Measurements from ENCODE around the gene PRKAR2A.

The PRKAR2A gene

DNA sequence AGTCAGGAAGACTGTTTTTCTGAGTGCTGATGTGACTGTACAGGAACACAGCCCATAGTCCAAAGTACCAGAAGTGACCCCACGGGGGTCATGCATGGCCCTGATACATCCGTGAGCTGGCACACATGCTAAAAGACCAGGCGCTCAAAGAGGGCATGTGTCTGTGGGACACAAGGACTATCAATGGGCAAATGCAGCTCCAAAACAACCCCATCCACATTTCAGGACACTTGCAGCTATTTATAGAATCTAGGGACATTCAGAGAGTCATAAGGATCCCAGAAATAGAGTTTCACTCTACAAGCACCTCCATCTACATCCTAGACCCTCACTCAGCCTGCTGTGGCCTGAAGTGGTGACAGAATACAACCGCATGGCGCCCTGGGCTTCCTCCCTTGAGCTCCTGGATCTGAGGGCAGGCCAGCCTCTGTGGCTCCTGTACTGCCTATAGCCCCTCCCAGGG lies 34.0 kb upstream of the PRKAR2A start:
- no peak for TF ChIP-seq CTCF (IDR thresholded peaks at IDR 0.05; ENCODE audit: low read depth, low read length, missing control alignments)
- H3K36me3 ChIP-seq (replicated peaks): no peaks in the 10 kb centered on the region
- no peak overlapping the region for H3K27ac ChIP-seq
- H3K4me3 ChIP-seq (ENCODE audit: low read depth, low read length): no peak overlapping the region
- no peaks in the 10 kb centered on the region for H3K27me3 ChIP-seq (replicated peaks)
- DNase-seq: no peak
- in situ Hi-C loops (cut with HindIII; ENCODE audit: low pct_ligation_motif_present, low sequenced_read_pairs): no loop called here

GRCh38 chr3:48881006-48881405 lies 33.3 kb upstream of the PRKAR2A start:
- in situ Hi-C loops (cut with HindIII; ENCODE audit: low pct_ligation_motif_present, low sequenced_read_pairs): no loop called here
- H3K27me3 ChIP-seq (replicated peaks): no peaks in the 10 kb centered on the region
- no peak for TF ChIP-seq CTCF (IDR thresholded peaks at IDR 0.05; ENCODE audit: low read depth, low read length, missing control alignments)
- no peaks in the 10 kb centered on the region for H3K36me3 ChIP-seq (replicated peaks)
- DNase-seq: no peak
- no peak overlapping the region for H3K4me3 ChIP-seq (ENCODE audit: low read depth, low read length)
- no peak overlapping the region for H3K27ac ChIP-seq

DNA sequence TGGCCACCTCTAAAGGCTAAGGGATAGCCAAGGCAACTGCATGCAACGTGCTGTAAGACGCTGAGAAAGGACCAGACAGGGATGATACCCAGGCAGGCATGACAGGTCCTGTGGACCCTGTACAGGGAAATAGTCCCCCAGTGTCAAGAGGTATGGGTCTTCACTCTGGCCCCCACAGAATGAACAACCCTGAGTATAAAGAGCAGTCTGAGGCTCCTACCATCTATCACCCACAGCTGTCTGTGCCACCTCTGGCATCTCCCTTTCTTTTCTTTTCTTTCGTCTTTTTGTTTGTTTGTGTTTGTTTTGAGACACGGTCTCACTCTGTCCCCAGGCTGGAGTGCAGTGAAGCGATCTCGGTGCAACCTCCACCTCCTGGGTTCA lies 32.3 kb upstream of the PRKAR2A start:
- H3K4me3 ChIP-seq (ENCODE audit: low read depth, low read length): no peak overlapping the region
- H3K27ac ChIP-seq: no peak overlapping the region
- H3K36me3 ChIP-seq (replicated peaks): no peaks in the 10 kb centered on the region
- in situ Hi-C loops (cut with HindIII; ENCODE audit: low pct_ligation_motif_present, low sequenced_read_pairs): no loop called here
- no peak for DNase-seq
- H3K27me3 ChIP-seq (replicated peaks): no peaks in the 10 kb centered on the region
- no peak for TF ChIP-seq CTCF (IDR thresholded peaks at IDR 0.05; ENCODE audit: low read depth, low read length, missing control alignments)

GRCh38 chr3:48879307-48879993 lies 31.8 kb upstream of the PRKAR2A start:
- Histone ChIP-seq H3K4me3 (ENCODE audit: low read depth, low read length) (no peak overlapping the region), H3K36me3 (replicated peaks) (no peaks in the 10 kb centered on the region), H3K27ac (no peak overlapping the region), H3K27me3 (replicated peaks) (no peaks in the 10 kb centered on the region)
- in situ Hi-C loops (cut with HindIII; ENCODE audit: low pct_ligation_motif_present, low sequenced_read_pairs): no loop called here
- no peak for DNase-seq
- TF ChIP-seq CTCF (IDR thresholded peaks at IDR 0.05; ENCODE audit: low read depth, low read length, missing control alignments): no peak

DNA sequence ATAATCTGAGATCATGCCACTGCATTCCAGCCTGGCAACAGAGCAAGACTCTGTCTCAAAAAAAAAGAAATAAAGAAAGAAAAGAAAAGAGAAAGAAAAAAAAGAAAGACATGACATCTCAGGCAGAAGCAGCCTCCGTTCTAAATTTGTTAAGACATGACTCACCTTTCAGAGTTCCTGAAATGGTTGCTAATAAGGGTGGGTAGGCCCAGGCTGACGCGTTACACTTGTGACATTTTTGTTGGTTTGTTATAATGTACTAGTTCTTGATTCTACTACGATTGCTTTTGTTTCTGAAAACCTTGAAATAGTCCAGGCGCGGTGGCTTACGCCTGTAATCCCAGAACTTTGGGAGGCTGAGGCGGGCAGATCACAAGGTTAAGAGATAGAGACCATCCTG lies 30.0 kb upstream of the PRKAR2A start:
- no peaks in the 10 kb centered on the region for H3K27me3 ChIP-seq (replicated peaks)
- no peak overlapping the region for H3K27ac ChIP-seq
- in situ Hi-C loops (cut with HindIII; ENCODE audit: low pct_ligation_motif_present, low sequenced_read_pairs): no loop called here
- no peaks in the 10 kb centered on the region for H3K36me3 ChIP-seq (replicated peaks)
- TF ChIP-seq CTCF (IDR thresholded peaks at IDR 0.05; ENCODE audit: low read depth, low read length, missing control alignments): no peak
- H3K4me3 ChIP-seq (ENCODE audit: low read depth, low read length): no peak overlapping the region
- no peak for DNase-seq

DNA sequence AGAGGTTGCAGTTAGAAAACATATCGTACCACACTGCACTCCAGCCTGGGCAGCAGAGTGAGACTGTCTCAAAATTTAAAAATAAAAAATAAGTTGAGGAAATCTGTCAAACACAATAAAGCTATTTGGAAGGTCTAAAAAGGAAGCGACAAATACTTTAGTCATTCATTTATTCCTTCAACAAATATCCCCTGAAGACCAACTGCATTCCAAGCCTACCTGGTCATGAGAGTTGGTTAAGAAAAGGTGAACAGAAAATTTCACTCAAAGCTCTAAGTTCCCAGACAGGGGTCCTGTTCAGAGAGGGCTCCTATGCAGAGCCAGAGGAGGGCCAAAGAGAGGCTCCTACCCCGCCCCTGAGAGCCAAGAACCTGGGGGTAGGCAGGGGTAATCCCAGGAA lies 15.4 kb upstream of the PRKAR2A start:
- in situ Hi-C loops (cut with HindIII; ENCODE audit: low pct_ligation_motif_present, low sequenced_read_pairs): no loop called here
- H3K36me3 ChIP-seq (replicated peaks): peaks cover 3% of the 10 kb centered on the region
- no peaks in the 10 kb centered on the region for H3K27me3 ChIP-seq (replicated peaks)
- H3K27ac ChIP-seq: no peak overlapping the region
- no peak for TF ChIP-seq CTCF (IDR thresholded peaks at IDR 0.05; ENCODE audit: low read depth, low read length, missing control alignments)
- no peak overlapping the region for H3K4me3 ChIP-seq (ENCODE audit: low read depth, low read length)
- no peak for DNase-seq
